Renal cortex interstitium (tissue), 11 donors: ENCODE results near the gene EIF2A. TPM values are rescaled to one million over a fixed set of nuclear protein-coding genes. Genes with fewer than 3 reads are reported as not detected.
"Not testable (repeated sequence)": the region's sequence is repeated elsewhere in the genome, so short reads cannot be mapped to it uniquely, and the experiment has no call there.

Experiments
- DNase-seq, 11 donors: peaks; one replicate each; pipeline ENCODE4 v3.0.0-alpha.2; 2013; ENCODE audit warnings: low read depth in 9 of 11, low spot score in 4 of 11; ENCODE audit errors: extremely low read depth in 1 of 11
- polyA plus RNA-seq, 3 donors: library from polyadenylated mRNA; unstranded; fragments of 120-200 nt; gene quantifications; one replicate each; pipeline ENCODE4 v1.2.1, GENCODE V29; 2013; ENCODE audit not compliant: insufficient read length in 3 of 3

Gene EIF2A
- polyA plus RNA-seq, 3 donors = 133 to 189 (median 185) TPM

- DNase-seq = no peak
These were observed 66.4 kb downstream of the EIF2A start for GRCh38 chr3:150613034-150613433.

GRCh38 chr3:150613709-150614480 lies 67.3 kb downstream of the EIF2A start:
- no peak for DNase-seq

GRCh38 chr3:150620002-150620689 lies 73.6 kb downstream of the EIF2A start:
- no peak for DNase-seq

GRCh38 chr3:150622955-150623354 lies 76.4 kb downstream of the EIF2A start:
- DNase-seq = not testable (repeated sequence)

GRCh38 chr3:150623945-150624344 lies 77.4 kb downstream of the EIF2A start:
- DNase-seq = no peak

GRCh38 chr3:150626148-150626930 lies 79.8 kb downstream of the EIF2A start:
- DNase-seq = no peak

GRCh38 chr3:150627557-150627956 lies 81.0 kb downstream of the EIF2A start:
- no peak for DNase-seq

- DNase-seq = no peak
These were observed 85.1 kb downstream of the EIF2A start for GRCh38 chr3:150631515-150632221.

GRCh38 chr3:150635076-150635475 lies 88.5 kb downstream of the EIF2A start:
- no peak for DNase-seq

GRCh38 chr3:150635526-150635925 lies 88.9 kb downstream of the EIF2A start:
- DNase-seq = peak in 1 of 11 donors; percentile 0

Other genes starting within 250 kb of the EIF2A start
- 10 to 100 TPM; 54.6 to 66.8 (median 62.0) TPM for gene TSC22D2, start 138.5 kb upstream of the EIF2A start, polyA plus RNA-seq
- gene SERP1, start 291 bp upstream of the EIF2A start, polyA plus RNA-seq = 100 to 1,000 TPM; 119 to 134 (median 125) TPM
- 100 to 1,000 TPM; 107 to 129 (median 107) TPM for gene SELENOT, start 56.5 kb downstream of the EIF2A start, polyA plus RNA-seq
- gene ERICH6, start 157.1 kb downstream of the EIF2A start, polyA plus RNA-seq = 1 to 10 TPM in 1 of 3 donors, under 1 TPM in 2; 0.59 to 1.8 (median 0.78) TPM
- 10 to 100 TPM; 17.9 to 18.8 (median 18.4) TPM for gene SIAH2, start 216.4 kb downstream of the EIF2A start, polyA plus RNA-seq